ENCODE data around the gene ATP8B3.

Gene ATP8B3

GRCh38 chr19:1848399-1849131 lies 36.5 kb upstream of the ATP8B3 start, which contains the start of gene REXO1:
Gene REXO1 (minus strand): TSS chr19:1848483. CDS start chr19:1848358, 125 bp downstream.
- Histone ChIP-seq H3K27me3 (ENCODE audit: control insufficient read depth, insufficient read depth, low read length) (no peaks in the 10 kb centered on the region), H3K36me3 (ENCODE audit: control insufficient read depth, insufficient read depth, low read length) (no peaks in the 10 kb centered on the region), H3K9ac (ENCODE audit: low read length) (peak within 1 kb of the TSS; percentile 71), H3K4me3 (ENCODE audit: low read length) (peak within 1 kb of the TSS; percentile 92), H3K4me1 (ENCODE audit: control insufficient read depth, insufficient read depth, low read length) (peaks cover 13% of the 10 kb centered on the region), H3K27ac (ENCODE audit: low read depth, low read length) (peak within 1 kb of the TSS; percentile 99)

GRCh38 chr19:1847684-1848398 lies 35.8 kb upstream of the ATP8B3 start:
- H3K9ac ChIP-seq (ENCODE audit: low read length), result peak overlapping the region; percentile 71
- H3K27me3 ChIP-seq (ENCODE audit: control insufficient read depth, insufficient read depth, low read length), result no peaks in the 10 kb centered on the region
- H3K4me1 ChIP-seq (ENCODE audit: control insufficient read depth, insufficient read depth, low read length), result peaks cover 11% of the 10 kb centered on the region
- peak overlapping the region; percentile 99 for H3K27ac ChIP-seq (ENCODE audit: low read depth, low read length)
- H3K4me3 ChIP-seq (ENCODE audit: low read length), result peak overlapping the region; percentile 92
- H3K36me3 ChIP-seq (ENCODE audit: control insufficient read depth, insufficient read depth, low read length), result no peaks in the 10 kb centered on the region

GRCh38 chr19:1847348-1847683 lies 35.2 kb upstream of the ATP8B3 start:
- Histone ChIP-seq H3K9ac (ENCODE audit: low read length) (peak overlapping the region; percentile 35), H3K4me1 (ENCODE audit: control insufficient read depth, insufficient read depth, low read length) (peaks cover 11% of the 10 kb centered on the region), H3K36me3 (ENCODE audit: control insufficient read depth, insufficient read depth, low read length) (no peaks in the 10 kb centered on the region), H3K27ac (ENCODE audit: low read depth, low read length) (no peak overlapping the region), H3K27me3 (ENCODE audit: control insufficient read depth, insufficient read depth, low read length) (no peaks in the 10 kb centered on the region), H3K4me3 (ENCODE audit: low read length) (peak overlapping the region; percentile 92)

GRCh38 chr19:1846517-1847204 lies 34.6 kb upstream of the ATP8B3 start:
- Histone ChIP-seq H3K36me3 (ENCODE audit: control insufficient read depth, insufficient read depth, low read length) (no peaks in the 10 kb centered on the region), H3K27me3 (ENCODE audit: control insufficient read depth, insufficient read depth, low read length) (no peaks in the 10 kb centered on the region), H3K4me3 (ENCODE audit: low read length) (peak overlapping the region; percentile 92), H3K4me1 (ENCODE audit: control insufficient read depth, insufficient read depth, low read length) (peaks cover 11% of the 10 kb centered on the region), H3K27ac (ENCODE audit: low read depth, low read length) (no peak overlapping the region), H3K9ac (ENCODE audit: low read length) (no peak overlapping the region)

- Histone ChIP-seq H3K4me3 (ENCODE audit: low read length) (no peak overlapping the region), H3K36me3 (ENCODE audit: control insufficient read depth, insufficient read depth, low read length) (no peaks in the 10 kb centered on the region), H3K9ac (ENCODE audit: low read length) (no peak overlapping the region), H3K4me1 (ENCODE audit: control insufficient read depth, insufficient read depth, low read length) (peaks cover 11% of the 10 kb centered on the region), H3K27ac (ENCODE audit: low read depth, low read length) (no peak overlapping the region), H3K27me3 (ENCODE audit: control insufficient read depth, insufficient read depth, low read length) (no peaks in the 10 kb centered on the region)
Observed at GRCh38 chr19:1845642-1846041, 33.6 kb upstream of the ATP8B3 start.

- Histone ChIP-seq H3K36me3 (ENCODE audit: control insufficient read depth, insufficient read depth, low read length) (no peaks in the 10 kb centered on the region), H3K27me3 (ENCODE audit: control insufficient read depth, insufficient read depth, low read length) (no peaks in the 10 kb centered on the region), H3K4me1 (ENCODE audit: control insufficient read depth, insufficient read depth, low read length) (peaks cover 11% of the 10 kb centered on the region), H3K27ac (ENCODE audit: low read depth, low read length) (no peak overlapping the region), H3K4me3 (ENCODE audit: low read length) (no peak overlapping the region), H3K9ac (ENCODE audit: low read length) (no peak overlapping the region)
Observed at GRCh38 chr19:1845125-1845515, 33.0 kb upstream of the ATP8B3 start.

GRCh38 chr19:1844513-1845124 lies 32.5 kb upstream of the ATP8B3 start:
- Histone ChIP-seq H3K27ac (ENCODE audit: low read depth, low read length) (no peak overlapping the region), H3K4me3 (ENCODE audit: low read length) (no peak overlapping the region), H3K36me3 (ENCODE audit: control insufficient read depth, insufficient read depth, low read length) (no peaks in the 10 kb centered on the region), H3K27me3 (ENCODE audit: control insufficient read depth, insufficient read depth, low read length) (no peaks in the 10 kb centered on the region), H3K9ac (ENCODE audit: low read length) (no peak overlapping the region), H3K4me1 (ENCODE audit: control insufficient read depth, insufficient read depth, low read length) (peaks cover 11% of the 10 kb centered on the region)

- H3K27ac ChIP-seq (ENCODE audit: low read depth, low read length), result no peak overlapping the region
- H3K27me3 ChIP-seq (ENCODE audit: control insufficient read depth, insufficient read depth, low read length), result no peaks in the 10 kb centered on the region
- no peak overlapping the region for H3K4me3 ChIP-seq (ENCODE audit: low read length)
- no peak overlapping the region for H3K9ac ChIP-seq (ENCODE audit: low read length)
- no peaks in the 10 kb centered on the region for H3K36me3 ChIP-seq (ENCODE audit: control insufficient read depth, insufficient read depth, low read length)
- H3K4me1 ChIP-seq (ENCODE audit: control insufficient read depth, insufficient read depth, low read length), result peaks cover 11% of the 10 kb centered on the region
Observed at GRCh38 chr19:1843646-1844394, 31.7 kb upstream of the ATP8B3 start.

- Histone ChIP-seq H3K9ac (ENCODE audit: low read length) (no peak overlapping the region), H3K36me3 (ENCODE audit: control insufficient read depth, insufficient read depth, low read length) (no peaks in the 10 kb centered on the region), H3K4me3 (ENCODE audit: low read length) (no peak overlapping the region), H3K4me1 (ENCODE audit: control insufficient read depth, insufficient read depth, low read length) (peaks cover 11% of the 10 kb centered on the region), H3K27me3 (ENCODE audit: control insufficient read depth, insufficient read depth, low read length) (no peaks in the 10 kb centered on the region), H3K27ac (ENCODE audit: low read depth, low read length) (no peak overlapping the region)
Observed at GRCh38 chr19:1843116-1843515, 31.0 kb upstream of the ATP8B3 start.

- Histone ChIP-seq H3K27ac (ENCODE audit: low read depth, low read length) (no peak overlapping the region), H3K9ac (ENCODE audit: low read length) (no peak overlapping the region), H3K4me3 (ENCODE audit: low read length) (peak overlapping the region; percentile 12), H3K27me3 (ENCODE audit: control insufficient read depth, insufficient read depth, low read length) (no peaks in the 10 kb centered on the region), H3K36me3 (ENCODE audit: control insufficient read depth, insufficient read depth, low read length) (no peaks in the 10 kb centered on the region), H3K4me1 (ENCODE audit: control insufficient read depth, insufficient read depth, low read length) (no peaks in the 10 kb centered on the region)
Observed at GRCh38 chr19:1841209-1841924, 29.3 kb upstream of the ATP8B3 start.

- Histone ChIP-seq H3K9ac (ENCODE audit: low read length) (no peak overlapping the region), H3K4me3 (ENCODE audit: low read length) (peak overlapping the region; percentile 3)
Observed at GRCh38 chr19:1840541-1841115, 28.6 kb upstream of the ATP8B3 start.

More at GRCh38 chr19:1840541-1841115, 28.6 kb upstream of the ATP8B3 start:
- Histone ChIP-seq H3K4me1 (ENCODE audit: control insufficient read depth, insufficient read depth, low read length) (no peaks in the 10 kb centered on the region), H3K27me3 (ENCODE audit: control insufficient read depth, insufficient read depth, low read length) (no peaks in the 10 kb centered on the region), H3K36me3 (ENCODE audit: control insufficient read depth, insufficient read depth, low read length) (no peaks in the 10 kb centered on the region), H3K27ac (ENCODE audit: low read depth, low read length) (no peak overlapping the region)
